Subcutaneous adipose tissue (tissue), 4 donors: ENCODE measurements around the gene ST3GAL3. TPM values are rescaled to one million over a fixed set of nuclear protein-coding genes. Genes with fewer than 3 reads are reported as not detected.

Experiments used
- total RNA-seq, 4 donors: library from RNA; depleted of rRNA; stranded (reverse); fragments of >200 nt; gene quantifications; one replicate each; pipeline ENCODE4 v1.1.0, GENCODE V29; 2016
- TF ChIP-seq, protein P1 (sequence below): fragments of 450-650 bp; IDR thresholded peaks from one replicate; pipeline ENCODE4 v1.5.1; 2016; ENCODE audit warnings: low read depth, mild to moderate bottlenecking, control low read depth, antibody characterized with exemption, moderate library complexity

Gene ST3GAL3
- total RNA-seq, 4 donors from 2014 or later = 13.1 to 36.7 (median 19.0) TPM

DNA sequence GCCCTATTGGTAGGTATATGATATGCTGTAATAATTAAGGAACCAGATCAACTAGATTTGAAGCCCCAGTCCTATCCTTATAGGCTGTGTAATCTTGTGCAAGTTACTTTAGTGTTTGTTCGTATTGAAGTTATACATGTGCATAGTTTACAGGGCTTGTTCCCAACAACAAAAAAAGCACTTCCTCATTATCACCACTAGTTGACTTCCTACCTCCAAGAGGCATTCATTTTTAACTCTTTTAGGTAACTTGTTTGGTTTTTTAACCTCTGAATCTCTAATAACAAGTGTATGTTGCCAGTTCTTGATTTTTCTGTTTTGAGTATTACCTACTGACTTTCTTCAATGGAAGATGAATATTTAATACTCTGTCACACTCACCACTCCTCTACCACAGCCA is 71.9 kb downstream of the ST3GAL3 start:
- TF ChIP-seq, protein P1, sequence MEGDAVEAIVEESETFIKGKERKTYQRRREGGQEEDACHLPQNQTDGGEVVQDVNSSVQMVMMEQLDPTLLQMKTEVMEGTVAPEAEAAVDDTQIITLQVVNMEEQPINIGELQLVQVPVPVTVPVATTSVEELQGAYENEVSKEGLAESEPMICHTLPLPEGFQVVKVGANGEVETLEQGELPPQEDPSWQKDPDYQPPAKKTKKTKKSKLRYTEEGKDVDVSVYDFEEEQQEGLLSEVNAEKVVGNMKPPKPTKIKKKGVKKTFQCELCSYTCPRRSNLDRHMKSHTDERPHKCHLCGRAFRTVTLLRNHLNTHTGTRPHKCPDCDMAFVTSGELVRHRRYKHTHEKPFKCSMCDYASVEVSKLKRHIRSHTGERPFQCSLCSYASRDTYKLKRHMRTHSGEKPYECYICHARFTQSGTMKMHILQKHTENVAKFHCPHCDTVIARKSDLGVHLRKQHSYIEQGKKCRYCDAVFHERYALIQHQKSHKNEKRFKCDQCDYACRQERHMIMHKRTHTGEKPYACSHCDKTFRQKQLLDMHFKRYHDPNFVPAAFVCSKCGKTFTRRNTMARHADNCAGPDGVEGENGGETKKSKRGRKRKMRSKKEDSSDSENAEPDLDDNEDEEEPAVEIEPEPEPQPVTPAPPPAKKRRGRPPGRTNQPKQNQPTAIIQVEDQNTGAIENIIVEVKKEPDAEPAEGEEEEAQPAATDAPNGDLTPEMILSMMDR = no peak

DNA sequence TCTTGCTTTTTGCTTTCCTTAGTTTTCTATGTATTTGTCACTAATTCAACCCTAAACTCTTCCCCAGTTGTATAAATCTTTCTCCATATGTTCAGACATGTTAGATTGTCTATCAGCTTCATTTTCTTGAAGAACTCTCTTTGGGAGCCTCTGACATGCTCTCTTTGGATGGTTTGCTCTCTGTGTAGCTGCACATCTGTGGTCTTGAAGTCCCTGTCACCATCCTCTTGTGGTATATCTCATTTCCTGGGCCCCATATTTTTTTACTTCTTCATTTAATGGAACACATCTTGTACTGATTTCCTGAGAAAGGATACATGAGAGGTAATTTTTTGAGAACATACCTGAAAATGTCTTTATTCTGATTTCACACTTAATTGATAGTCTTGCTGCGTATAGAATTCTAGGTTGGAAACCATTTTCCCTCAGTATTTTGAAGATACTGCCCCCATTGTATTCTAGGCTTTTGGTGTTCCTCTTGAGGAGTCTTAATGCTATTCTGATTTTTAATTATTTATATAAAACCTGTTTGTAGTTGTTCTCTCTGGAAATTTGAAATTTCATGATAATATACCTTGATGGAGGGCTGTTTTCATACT is 72.6 kb downstream of the ST3GAL3 start:
- TF ChIP-seq, protein P1 = no peak

DNA sequence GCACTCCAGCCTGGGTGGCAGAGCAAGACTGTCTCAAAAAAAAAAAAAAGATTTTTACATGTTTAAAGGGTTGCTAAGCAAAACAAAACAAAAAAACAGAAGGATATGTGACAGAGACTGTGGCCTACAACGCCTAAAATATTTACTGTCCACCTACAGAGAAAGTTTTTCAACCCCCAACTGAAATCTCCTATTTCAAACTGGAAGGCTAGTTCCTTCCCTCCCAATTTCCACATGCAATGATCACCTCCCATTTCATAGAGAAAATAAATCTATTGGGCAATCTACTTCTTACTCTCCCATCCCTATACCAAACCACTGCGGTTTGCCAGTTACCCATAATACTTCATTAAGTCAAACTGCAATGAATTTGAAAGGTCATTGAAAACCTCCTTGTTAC is 74.2 kb downstream of the ST3GAL3 start:
- TF ChIP-seq, protein P1 = no peak

DNA sequence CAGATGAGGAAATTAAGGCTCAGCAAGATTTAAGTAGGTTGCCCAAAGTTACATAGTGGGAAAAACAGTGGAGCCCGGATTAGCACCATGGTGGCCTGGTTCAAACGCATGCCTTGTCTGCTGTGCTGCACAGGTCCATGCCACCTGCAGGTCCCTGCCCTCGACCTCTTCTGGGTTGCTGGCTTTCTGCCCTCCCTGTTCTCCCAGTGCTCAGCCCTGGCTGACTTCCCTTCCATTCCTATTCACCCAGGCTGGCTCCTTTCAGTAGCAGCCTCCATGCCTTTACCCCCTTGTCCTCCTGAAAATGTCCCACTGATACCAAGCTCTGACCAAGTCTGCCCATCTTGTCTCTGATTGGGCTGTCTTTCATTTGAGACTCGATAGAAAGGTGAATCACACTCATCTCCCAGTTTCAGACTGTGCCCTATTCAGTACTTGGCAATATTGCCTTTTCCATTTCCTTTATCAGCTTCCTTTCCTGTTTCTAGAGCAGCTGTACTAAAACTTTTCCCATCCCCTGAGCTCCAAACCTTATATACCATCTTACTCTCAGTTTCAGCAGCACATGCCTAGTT is 75.8 kb downstream of the ST3GAL3 start:
- TF ChIP-seq, protein P1 = no peak

DNA sequence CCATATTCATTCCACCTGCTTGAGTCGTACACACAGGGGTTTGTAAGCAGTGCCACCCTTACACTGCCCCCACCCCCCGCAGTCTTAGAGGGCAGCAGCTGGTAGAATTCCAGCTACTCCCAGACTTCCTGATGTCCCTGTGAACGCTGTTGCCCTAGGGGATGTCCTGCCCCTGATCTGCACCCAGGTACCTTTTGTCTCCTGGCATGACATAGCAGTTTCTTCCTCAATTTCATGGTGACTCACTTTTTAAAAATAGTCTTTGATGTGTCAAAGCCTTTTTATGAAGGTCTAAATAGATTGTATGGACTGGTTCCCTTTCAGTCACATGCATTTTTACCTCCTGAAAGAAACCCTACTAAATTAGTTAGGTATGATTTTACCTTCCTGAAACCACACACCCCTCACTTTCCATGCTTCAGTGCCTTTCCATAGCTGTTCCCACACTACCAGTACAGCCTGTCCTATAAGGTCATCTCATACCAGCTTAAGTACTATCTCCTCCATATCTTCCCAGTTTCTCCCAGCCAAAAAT is 76.4 kb downstream of the ST3GAL3 start:
- TF ChIP-seq, protein P1 = no peak

DNA sequence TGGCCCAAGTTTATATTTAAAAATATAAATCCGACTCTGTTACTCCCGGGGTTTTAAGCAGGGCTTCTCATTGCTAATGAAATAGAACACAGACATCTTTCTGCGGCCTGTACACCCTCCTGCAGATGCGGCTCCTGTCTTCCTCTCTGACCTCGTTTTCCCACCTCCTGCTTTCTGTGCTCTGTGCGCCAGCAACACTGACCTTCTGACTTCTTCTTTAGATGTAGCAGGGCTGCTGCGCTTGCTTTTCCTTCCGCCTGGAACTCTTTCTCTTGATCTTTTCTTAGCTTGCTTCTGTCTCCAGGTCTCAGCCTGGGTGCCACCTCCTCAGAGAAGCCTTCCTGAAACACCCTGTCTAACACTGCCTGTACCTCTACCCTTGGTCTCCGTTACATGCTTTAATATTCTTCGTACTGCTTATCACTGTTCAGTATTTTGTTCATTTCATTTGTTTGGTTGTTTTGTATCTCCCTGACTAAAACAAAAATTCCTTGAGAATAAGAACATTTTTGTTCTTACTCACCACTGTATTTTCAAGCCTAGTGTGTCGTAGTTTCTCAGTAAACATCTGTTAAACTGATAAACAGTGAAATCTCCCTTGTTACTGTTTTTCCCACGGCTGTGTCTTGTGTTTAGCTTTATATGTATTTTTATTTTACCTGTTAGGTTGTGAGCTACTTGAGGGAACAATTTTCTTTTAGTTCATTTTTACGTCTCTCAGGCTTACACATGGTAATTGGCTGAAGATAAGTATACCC is 79.0 kb downstream of the ST3GAL3 start:
- TF ChIP-seq, protein P1 = no peak

DNA sequence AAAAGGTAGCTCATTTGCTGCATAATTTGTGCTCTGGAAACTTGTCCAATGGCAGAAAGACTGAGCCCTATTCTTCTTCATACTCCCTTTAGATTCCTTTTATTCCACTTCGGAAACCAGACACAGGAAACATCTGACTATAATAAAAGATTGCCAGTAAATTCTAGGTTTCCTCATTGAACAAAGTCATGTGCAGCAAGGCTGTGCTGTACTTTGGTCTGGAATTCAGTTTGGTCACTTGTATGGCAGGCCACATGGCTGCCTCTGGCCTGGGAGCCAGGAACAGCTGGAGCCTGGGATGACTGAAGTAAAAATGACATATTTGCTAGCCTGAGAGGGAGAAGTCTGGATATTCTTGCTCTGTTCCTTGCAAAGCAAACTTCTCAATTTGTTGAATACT is 79.6 kb downstream of the ST3GAL3 start:
- TF ChIP-seq, protein P1 = no peak
